Mucosa of gallbladder (tissue), 1 donor: ENCODE measurements around the gene NELL1. TPM values are rescaled to one million over a fixed set of nuclear protein-coding genes. Genes with fewer than 3 reads are reported as not detected.
"Not testable (repeated sequence)": the region's sequence is repeated elsewhere in the genome, so short reads cannot be mapped to it uniquely, and the experiment has no call there.

Experiments
- DNase-seq: peaks from one replicate; pipeline ENCODE4 v3.0.0-alpha.2; 2020; ENCODE audit warnings: low spot score
- total RNA-seq: library from RNA; stranded (reverse); gene quantifications from one replicate; pipeline ENCODE4 v1.2.1, GENCODE V29; 2021
- donor health status: DM: no; HTN: no; CAD: no.

Gene NELL1
- total RNA-seq, 1 donor from 2014 or later: 0.29 TPM

- DNase-seq: no peak
Observed at GRCh38 chr11:20762980-20763379, 93.6 kb downstream of the NELL1 start.

DNA sequence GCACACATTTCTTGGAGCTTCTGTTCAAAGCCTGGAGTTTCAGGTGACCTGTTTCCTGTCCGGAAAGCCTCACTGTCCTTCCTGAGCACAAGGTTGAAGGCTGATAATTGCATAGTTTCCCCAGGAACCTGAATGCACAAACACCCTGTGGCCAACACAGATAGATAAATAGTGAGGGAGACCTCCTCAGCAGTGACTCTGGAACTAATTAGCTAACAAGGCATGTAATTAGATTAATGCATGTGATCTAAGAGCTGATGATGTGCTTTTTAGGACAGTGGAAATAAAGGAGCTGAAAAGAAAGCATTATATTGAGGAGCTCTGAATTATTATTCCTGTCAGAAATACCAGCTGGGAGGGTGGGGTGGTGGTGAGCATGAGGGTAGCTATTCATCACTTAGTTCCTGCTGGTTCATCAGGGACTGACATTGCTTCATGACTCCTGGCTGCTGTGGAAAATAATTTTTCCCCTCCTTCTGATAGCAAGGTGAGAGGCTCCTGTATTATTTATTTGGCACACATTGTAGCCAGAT lies 101.1 kb downstream of the NELL1 start:
- no peak for DNase-seq

DNA sequence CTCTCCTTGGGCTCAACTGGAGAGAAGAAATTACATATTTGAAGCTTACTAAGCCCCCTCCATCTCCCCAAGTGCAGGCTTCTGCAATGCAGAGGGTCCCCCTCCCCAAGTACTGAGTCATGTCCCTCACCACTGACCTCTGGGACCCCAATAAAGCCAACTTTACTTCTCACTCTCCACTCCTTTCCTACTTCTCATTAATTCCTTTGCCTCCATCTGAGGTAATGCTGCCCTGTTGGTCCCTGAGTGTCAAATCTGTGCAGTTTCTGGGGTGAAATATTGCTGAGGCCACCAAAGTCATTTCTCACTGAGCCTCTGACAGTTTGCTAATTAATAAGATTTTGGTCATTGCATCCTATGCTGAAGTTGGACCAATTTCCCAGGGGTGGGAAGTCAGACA lies 101.6 kb downstream of the NELL1 start:
- DNase-seq: no peak

- DNase-seq: no peak
Observed at GRCh38 chr11:20771681-20772080, 102.3 kb downstream of the NELL1 start.

- DNase-seq: no peak
Observed at GRCh38 chr11:20775331-20775730, 105.9 kb downstream of the NELL1 start.

- DNase-seq: no peak
Observed at GRCh38 chr11:20782775-20783174, 113.4 kb downstream of the NELL1 start.

- no peak for DNase-seq
Observed at GRCh38 chr11:20783220-20783619, 113.8 kb downstream of the NELL1 start.

- no peak for DNase-seq
Observed at GRCh38 chr11:20790622-20791021, 121.2 kb downstream of the NELL1 start.

GRCh38 chr11:20795005-20795404 lies 125.6 kb downstream of the NELL1 start:
- DNase-seq: no peak

DNA sequence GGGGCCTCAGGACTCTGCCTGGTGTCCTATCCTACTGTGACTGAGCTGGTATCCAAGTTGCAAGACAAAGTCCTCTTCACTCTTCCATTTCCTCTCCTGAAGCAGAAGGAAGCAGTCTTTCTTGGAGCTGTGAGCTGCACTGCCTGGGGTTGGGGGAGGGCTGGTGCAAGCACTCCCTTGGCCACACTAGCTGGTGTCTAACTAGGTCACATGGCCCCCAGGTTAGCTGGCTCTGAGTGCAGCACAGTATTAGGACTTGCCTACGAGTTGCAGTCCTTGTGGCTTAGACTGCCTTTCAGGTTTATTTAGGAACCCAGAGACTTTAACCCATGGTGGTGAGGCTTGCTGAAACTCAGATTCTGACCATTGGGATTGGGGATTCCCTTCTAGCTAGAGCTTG lies 138.9 kb downstream of the NELL1 start:
- DNase-seq: no peak

DNA sequence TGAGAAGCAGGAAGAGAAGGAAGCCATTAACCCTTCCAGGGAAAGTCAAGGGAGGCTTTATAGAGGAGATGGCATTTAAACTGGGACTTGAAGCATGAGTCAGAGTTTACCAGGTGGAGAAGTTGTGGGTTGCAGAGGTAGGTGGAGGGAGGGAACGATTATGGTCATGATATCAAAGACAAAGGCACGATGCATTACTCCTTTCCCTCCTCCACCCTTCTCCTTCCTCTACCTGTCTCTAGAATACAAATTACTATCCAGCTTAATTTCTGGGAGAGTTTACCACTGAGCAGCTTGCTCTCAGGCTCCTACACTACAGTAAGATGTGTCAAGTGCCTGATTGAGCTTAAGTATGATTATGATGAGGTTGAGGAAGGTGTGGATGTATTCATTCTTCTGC lies 151.7 kb downstream of the NELL1 start:
- DNase-seq: no peak

DNA sequence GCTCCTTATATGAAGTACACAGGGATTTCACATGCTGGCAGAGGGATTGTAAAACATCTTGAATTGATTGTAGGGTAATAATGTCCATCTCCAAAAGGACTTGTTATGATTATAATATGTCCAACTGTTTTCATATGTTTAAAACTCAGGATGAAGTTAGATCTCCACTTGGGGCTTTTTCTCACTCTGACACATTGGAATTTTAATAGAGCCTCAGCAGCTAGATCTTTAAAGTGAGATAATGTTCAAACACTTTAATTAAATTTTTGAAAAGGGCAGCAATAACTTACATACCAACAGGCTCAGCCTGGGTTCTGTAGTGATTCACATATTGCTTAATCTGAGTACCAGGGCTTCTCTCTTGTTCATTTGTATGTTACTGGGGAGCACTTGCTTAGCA lies 152.1 kb downstream of the NELL1 start:
- no peak for DNase-seq

- no peak for DNase-seq
Observed at GRCh38 chr11:20824773-20825172, 155.4 kb downstream of the NELL1 start.

DNA sequence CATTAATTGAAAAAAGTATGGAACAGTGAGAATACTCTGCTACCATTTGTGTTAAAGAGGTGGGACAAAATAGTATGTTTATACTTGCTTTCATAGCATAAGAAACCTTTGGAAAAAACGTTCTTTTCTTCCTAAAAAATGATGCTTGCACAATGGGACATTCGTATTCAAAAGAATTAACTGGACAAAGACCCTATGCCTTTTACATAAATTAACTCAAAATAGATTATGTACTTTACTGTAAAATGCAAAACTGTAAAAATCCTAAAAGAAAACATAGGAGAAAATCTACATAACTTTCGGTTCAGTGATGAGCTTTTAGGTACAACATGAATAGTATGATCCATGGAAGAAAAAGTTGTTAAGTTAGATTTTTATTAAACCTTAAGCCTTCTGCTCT lies 166.2 kb downstream of the NELL1 start:
- no peak for DNase-seq

GRCh38 chr11:20839231-20839630 lies 169.8 kb downstream of the NELL1 start:
- DNase-seq: no peak

GRCh38 chr11:20840341-20840740 lies 171.0 kb downstream of the NELL1 start:
- no peak for DNase-seq

- DNase-seq: no peak
Observed at GRCh38 chr11:20844216-20844615, 174.8 kb downstream of the NELL1 start.

- DNase-seq: no peak
Observed at GRCh38 chr11:20844630-20845029, 175.2 kb downstream of the NELL1 start.

DNA sequence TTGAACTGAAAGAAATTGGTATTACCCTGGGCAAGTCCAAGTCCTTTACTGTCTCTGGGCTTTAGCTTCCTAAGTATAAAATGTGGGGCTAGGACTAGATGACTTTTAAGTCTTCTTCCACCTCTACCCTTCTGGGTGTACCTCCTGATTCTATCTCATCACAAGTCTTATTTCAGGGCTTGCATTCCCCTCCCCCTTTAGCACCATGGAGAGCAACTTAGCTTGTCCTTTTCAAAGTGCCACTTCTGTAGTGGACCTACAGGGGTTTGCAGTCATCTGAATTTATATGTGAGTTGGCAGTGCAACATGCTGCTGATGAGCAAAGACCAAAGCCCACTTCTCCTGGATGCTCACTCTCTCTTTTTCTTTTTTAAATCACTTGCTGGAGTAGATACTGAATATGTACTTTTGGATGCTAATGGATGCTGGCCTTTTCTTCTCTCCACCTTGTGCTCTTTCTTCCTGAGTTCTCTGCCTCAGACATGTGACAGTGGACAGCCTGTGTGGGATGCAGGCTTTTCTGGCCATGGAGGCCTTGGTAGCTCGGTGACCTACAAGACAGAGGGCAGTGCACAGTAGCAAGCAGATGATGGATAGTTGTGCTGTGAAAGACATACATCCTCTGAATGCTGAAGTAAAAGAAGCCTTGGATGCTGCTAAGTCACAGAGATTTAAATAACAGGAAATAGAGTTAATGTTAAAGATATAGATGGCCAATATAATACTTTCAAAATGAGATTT lies 185.0 kb downstream of the NELL1 start:
- DNase-seq: no peak

GRCh38 chr11:20861322-20861721 lies 191.9 kb downstream of the NELL1 start:
- no peak for DNase-seq

DNA sequence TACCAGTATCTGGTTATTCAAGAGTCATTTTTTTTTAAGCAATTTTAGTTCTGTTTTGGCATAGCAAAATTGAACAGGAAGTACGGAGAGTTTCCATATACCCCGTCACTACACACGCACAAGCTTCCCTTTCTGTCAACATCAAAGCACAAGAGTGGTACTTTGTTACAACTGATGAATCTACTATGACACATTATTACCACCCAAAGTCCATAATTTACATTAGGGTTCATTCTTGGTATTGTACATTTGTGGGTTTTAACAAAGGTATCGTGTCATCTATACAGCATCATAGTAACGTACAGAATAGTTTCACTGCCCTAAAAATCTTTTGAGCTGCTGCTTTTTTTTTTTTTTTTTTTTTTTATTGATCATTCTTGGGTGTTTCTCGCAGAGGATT lies 192.9 kb downstream of the NELL1 start:
- DNase-seq: not testable (repeated sequence)

DNA sequence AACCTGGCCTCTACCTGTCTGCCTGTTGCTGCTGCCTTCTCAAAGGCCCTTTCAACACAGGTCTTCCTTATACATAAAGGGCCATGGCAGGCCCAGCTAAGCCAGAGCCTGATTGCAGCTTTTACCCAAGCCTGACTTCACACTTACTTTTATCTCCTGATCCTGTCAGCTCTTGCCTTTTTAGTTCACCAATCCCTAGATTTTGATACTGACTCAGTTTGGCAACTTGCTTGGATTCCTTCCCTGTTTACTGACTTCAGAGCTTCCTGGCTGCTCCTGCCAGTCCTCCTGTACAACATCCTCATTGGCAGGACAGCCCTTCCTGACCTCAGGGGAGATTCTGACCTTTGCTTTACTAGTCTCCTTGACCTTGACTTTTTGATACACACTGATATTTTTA lies 195.2 kb downstream of the NELL1 start:
- DNase-seq: no peak

DNA sequence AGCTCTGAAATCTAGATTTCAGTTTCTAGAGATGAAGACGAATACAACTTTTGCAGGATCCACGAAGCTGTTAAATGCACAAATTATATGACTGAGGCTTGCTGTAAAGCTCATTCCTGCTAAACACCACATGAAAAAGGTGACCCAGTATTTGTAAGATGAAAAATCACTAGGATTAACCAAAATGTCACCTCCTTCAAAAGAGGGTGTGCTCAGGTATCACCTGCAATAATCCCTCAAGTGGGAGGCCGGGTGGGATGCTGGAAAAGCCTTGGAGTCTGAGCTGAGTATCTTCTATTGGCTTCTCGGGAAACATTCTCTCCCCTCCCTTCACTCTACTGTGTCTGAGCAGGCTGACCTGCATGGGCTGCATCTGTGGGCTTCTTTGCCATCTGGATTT lies 195.8 kb downstream of the NELL1 start:
- no peak for DNase-seq

DNA sequence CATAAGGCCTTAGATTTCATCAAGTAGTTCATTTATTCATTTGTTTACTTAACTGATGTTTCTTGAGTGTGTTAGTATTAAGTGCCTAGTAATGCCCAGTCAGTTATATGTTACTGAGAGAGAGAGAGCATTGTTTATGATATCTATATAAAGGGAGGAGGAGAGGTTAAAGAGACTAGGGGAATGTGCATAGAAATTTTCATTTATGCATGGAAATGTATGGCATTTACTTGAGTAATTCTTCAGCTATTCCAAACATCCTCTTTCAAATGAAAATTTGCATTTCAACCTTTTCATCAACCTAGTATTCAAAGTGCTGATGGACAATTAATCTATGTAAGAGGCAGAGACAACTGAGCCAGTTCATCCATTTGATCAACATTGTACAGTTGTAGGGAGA lies 199.7 kb downstream of the NELL1 start:
- no peak for DNase-seq
